Measurements from ENCODE around the gene NEBL. TPM values are rescaled to one million over a fixed set of nuclear protein-coding genes. Genes with fewer than 3 reads are reported as not detected.

NEBL gene
- total RNA-seq, 2 donors from 2014 or later = 14.1 to 26.6 TPM

DNA sequence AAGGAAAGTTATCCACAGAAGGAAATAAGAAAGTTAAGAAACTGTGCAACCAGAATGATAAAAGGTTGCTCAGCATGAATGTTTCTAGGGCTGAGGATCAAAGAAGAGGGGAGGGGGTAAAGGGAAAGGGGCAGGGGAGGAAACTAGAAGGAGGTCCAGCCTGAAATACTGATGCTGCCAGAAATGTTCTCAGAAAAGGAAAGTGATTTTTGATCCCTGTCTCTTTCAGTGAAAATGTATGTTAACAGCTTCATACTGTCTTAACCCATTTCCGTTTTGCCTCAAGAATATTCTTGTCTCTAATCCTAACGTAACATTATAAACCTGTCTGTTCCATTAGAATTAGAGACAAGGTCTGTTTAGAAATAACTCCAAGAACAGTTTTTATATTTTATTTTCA is 49.6 kb downstream of the NEBL start:
- intact Hi-C loops (cut with DNase I) = no loop called here
- H3K36me3 ChIP-seq = no peaks in the 10 kb centered on the region
- TF ChIP-seq, protein P1, sequence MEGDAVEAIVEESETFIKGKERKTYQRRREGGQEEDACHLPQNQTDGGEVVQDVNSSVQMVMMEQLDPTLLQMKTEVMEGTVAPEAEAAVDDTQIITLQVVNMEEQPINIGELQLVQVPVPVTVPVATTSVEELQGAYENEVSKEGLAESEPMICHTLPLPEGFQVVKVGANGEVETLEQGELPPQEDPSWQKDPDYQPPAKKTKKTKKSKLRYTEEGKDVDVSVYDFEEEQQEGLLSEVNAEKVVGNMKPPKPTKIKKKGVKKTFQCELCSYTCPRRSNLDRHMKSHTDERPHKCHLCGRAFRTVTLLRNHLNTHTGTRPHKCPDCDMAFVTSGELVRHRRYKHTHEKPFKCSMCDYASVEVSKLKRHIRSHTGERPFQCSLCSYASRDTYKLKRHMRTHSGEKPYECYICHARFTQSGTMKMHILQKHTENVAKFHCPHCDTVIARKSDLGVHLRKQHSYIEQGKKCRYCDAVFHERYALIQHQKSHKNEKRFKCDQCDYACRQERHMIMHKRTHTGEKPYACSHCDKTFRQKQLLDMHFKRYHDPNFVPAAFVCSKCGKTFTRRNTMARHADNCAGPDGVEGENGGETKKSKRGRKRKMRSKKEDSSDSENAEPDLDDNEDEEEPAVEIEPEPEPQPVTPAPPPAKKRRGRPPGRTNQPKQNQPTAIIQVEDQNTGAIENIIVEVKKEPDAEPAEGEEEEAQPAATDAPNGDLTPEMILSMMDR (IDR thresholded peaks at IDR 0.05) = no peak
- H3K9ac ChIP-seq (ENCODE audit: low read depth in 2 of 2, low read length in 2 of 2) = no peak overlapping the region
- H3K27ac ChIP-seq = no peak overlapping the region
- H3K27me3 ChIP-seq = no peaks in the 10 kb centered on the region
- no peaks in the 10 kb centered on the region for H3K9me3 ChIP-seq
- no peak overlapping the region for H3K4me3 ChIP-seq
- DNase-seq = no peak
- no peaks in the 10 kb centered on the region for H3K4me1 ChIP-seq

DNA sequence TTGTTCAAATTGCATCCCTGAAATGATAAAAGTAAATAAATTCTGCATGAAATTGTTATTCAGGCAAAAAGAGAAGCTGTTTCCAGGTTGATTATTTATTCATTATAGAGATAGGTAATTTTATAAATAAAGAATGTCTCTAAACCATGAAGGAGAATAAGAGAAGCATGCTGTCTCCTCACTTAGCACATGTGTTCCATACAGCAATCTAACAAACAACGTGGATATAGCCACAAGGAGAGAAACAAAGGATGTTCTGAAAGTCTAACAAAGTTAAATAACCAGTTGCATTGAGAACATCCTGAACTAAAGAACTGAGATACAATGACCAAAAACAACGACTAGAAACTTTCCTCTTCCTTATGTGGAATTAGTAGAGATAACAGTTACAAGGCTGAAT is 50.8 kb downstream of the NEBL start:
- no peak for DNase-seq
- intact Hi-C loops (cut with DNase I) = no loop called here
- Histone ChIP-seq H3K4me3 (no peak overlapping the region), H3K27ac (no peak overlapping the region), H3K36me3 (no peaks in the 10 kb centered on the region), H3K4me1 (no peaks in the 10 kb centered on the region), H3K27me3 (no peaks in the 10 kb centered on the region), H3K9ac (ENCODE audit: low read depth in 2 of 2, low read length in 2 of 2) (no peak overlapping the region), H3K9me3 (no peaks in the 10 kb centered on the region)
- TF ChIP-seq, protein P1 (IDR thresholded peaks at IDR 0.05) = no peak

DNA sequence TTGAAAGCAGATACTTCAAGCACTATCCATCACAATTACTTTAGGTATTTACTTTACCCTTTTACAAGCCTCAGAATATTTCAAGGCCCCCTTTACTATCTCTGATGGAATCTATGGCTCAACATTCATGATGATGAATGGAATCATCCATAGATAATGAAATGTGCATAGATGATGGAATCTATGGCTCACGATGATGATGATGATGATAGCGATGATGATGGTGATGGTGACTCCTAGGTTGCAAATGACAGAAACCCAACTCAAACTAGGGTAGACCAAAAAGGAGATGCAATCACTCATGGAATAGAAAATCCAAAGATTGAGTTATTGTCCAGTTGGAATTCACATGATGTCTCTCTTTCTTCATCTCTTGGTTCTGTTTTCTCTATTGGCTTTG is 55.7 kb downstream of the NEBL start:
- Histone ChIP-seq H3K9me3 (no peaks in the 10 kb centered on the region), H3K27ac (no peak overlapping the region), H3K4me1 (no peaks in the 10 kb centered on the region), H3K4me3 (no peak overlapping the region), H3K9ac (ENCODE audit: low read depth in 2 of 2, low read length in 2 of 2) (no peak overlapping the region), H3K27me3 (no peaks in the 10 kb centered on the region), H3K36me3 (no peaks in the 10 kb centered on the region)
- TF ChIP-seq, protein P1 (IDR thresholded peaks at IDR 0.05) = no peak
- DNase-seq = no peak
- intact Hi-C loops (cut with DNase I) = no loop called here

DNA sequence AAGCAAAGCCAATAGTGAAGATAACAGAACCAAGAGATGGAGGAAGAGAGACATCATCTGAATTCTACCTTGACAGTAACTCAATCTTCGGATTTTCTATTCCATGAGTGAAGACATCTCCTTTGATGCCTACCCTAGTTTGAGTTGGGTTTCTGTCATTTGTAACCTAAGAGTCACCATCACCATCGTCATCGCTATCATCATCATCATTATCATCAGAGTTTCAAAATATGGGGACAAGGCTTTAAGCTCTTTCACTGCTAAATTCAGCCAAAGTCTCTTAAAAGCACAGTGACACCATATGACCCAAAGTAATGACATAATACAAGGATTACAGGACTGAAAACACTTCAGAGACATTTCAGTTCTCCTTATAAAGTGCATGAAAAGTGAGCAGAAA is 57.2 kb downstream of the NEBL start:
- Histone ChIP-seq H3K27ac (no peak overlapping the region), H3K9me3 (no peaks in the 10 kb centered on the region), H3K4me3 (no peak overlapping the region), H3K9ac (ENCODE audit: low read depth in 2 of 2, low read length in 2 of 2) (no peak overlapping the region), H3K4me1 (no peaks in the 10 kb centered on the region), H3K27me3 (no peaks in the 10 kb centered on the region), H3K36me3 (no peaks in the 10 kb centered on the region)
- intact Hi-C loops (cut with DNase I) = no loop called here
- DNase-seq = no peak
- TF ChIP-seq, protein P1 (IDR thresholded peaks at IDR 0.05) = no peak

DNA sequence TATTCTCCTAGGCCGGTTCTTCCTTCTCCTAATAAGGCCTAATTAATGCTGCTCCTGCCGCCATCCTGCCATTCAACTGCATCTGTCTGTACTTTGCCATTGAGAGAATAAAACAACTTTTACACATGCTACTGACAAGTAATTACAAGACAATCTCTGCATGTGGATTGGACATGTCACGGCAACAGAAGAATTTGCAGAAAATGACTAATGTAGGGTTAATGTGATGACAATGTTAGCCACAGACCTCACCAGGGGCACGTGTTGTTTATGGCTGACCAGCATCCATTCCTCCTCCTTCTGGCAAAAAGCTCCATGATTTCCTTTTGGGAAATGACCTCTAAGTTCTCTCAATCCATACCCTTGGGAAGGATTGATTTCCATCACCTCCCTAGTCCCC is 58.0 kb downstream of the NEBL start:
- Histone ChIP-seq H3K27ac (no peak overlapping the region), H3K36me3 (no peaks in the 10 kb centered on the region), H3K4me3 (no peak overlapping the region), H3K27me3 (no peaks in the 10 kb centered on the region), H3K9ac (ENCODE audit: low read depth in 2 of 2, low read length in 2 of 2) (no peak overlapping the region), H3K9me3 (no peaks in the 10 kb centered on the region), H3K4me1 (no peaks in the 10 kb centered on the region)
- TF ChIP-seq, protein P1 (IDR thresholded peaks at IDR 0.05) = no peak
- intact Hi-C loops (cut with DNase I) = no loop called here
- DNase-seq = no peak

DNA sequence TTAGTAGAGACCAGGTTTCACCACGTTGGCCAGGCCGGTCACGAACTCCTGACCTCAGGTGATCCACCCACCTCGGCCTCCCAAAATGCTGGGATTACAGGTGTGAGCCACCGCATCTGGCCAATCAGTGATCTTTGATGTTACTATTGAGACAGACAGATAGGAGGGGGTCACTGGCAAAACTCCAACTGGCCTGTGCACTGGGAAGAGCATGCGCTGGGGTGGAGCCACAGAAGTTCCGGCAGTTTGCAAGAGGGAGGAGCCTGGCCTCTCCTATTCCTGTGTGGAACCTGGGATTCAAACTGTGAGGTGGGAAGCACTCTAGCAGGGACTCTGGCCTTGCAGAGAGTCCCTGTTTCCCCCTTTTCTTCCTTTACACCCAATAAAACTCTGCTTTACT is 60.7 kb downstream of the NEBL start:
- no peak overlapping the region for H3K4me3 ChIP-seq
- no peak for DNase-seq
- intact Hi-C loops (cut with DNase I) = no loop called here
- no peak overlapping the region for H3K9ac ChIP-seq (ENCODE audit: low read depth in 2 of 2, low read length in 2 of 2)
- no peaks in the 10 kb centered on the region for H3K4me1 ChIP-seq
- TF ChIP-seq, protein P1 (IDR thresholded peaks at IDR 0.05) = no peak
- H3K27me3 ChIP-seq = no peaks in the 10 kb centered on the region
- no peaks in the 10 kb centered on the region for H3K36me3 ChIP-seq
- no peak overlapping the region for H3K27ac ChIP-seq
- no peaks in the 10 kb centered on the region for H3K9me3 ChIP-seq

All from colonic mucosa (tissue), 4 donors.